Measurements from ENCODE around the gene REXO1. TPM values are rescaled to one million over a fixed set of nuclear protein-coding genes. Genes with fewer than 3 reads are reported as not detected.

The REXO1 gene
- total and polyA plus RNA-seq, 9 of the 15 experiments (the other 6 are each of a cell fraction or from before 2014, with no cell fraction given), result 0.04 to 63.3 (median 15.8) TPM

DNA sequence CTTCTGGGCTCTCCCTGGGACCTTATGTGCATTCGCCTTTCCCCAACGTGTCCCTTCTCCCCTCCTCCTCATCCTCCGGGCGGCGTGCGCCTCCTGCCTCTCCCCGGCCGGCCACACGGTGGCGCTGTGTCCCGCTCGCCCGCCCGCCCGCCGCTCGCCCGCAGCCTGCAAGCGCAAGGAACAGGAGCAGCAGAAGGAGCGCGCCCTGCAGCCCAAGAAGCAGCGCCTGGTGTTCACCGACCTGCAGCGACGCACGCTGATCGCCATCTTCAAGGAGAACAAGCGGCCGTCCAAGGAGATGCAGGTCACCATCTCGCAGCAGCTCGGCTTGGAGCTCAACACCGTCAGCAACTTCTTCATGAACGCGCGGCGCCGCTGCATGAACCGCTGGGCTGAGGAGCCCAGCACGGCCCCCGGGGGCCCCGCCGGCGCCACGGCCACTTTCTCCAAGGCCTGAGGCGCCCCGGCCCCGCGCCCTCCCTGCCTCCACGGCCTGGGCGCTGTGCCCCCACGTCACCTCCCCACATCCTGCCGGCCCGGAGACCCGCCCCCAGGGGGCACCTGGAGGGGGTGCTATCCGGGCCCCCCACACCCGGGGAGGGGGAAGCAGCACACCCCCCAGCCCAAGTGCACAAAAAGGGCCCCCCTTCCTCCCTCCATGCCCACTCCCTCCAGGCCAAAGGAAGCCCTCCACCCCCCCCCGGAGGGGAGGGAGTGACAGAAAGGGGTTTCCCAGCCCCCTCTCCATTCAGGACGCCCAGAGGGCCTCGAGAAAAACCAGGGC lies 73.1 kb downstream of the REXO1 start (continued):
- TF ChIP-seq CBFB (CRISPR knock-in tag; IDR thresholded peaks at IDR 0.05) (peak; percentile 70; the same call in 1 of the 2 replicates), ETS2 (tag; IDR thresholded peaks at IDR 0.05; ENCODE audit: borderline replicate concordance, poor library complexity, severe bottlenecking) (no peak), OTX1 (CRISPR knock-in tag; IDR thresholded peaks at IDR 0.05) (no peak), ZNF57 (CRISPR knock-in tag; IDR thresholded peaks at IDR 0.05) (no peak), CHD2 (IDR thresholded peaks at IDR 0.05; ENCODE audit: low read depth, low read length) (peak; percentile 15; the same call in 1 of the 2 replicates), RUNX1 (IDR thresholded peaks at IDR 0.05; ENCODE audit: low read depth) (no peak), CBX3 (IDR thresholded peaks at IDR 0.05; ENCODE audit: borderline replicate concordance in 1 of 2, low read length in 2 of 2) (0 out of 3 replicates have a peak, but pooled peaks of 1 of the 2 experiments have one; percentile 21), RBM17 (IDR thresholded peaks at IDR 0.05; ENCODE audit: borderline replicate concordance, low read depth, low read length) (no peak), MTA1 (IDR thresholded peaks at IDR 0.05; ENCODE audit: borderline replicate concordance) (no peak), ZBED1 (IDR thresholded peaks at IDR 0.05) (no peak), ZEB2 (IDR thresholded peaks at IDR 0.05) (peak; percentile 44; the same call in 1 of the 2 replicates)
- TF ChIP-seq, protein P1, sequence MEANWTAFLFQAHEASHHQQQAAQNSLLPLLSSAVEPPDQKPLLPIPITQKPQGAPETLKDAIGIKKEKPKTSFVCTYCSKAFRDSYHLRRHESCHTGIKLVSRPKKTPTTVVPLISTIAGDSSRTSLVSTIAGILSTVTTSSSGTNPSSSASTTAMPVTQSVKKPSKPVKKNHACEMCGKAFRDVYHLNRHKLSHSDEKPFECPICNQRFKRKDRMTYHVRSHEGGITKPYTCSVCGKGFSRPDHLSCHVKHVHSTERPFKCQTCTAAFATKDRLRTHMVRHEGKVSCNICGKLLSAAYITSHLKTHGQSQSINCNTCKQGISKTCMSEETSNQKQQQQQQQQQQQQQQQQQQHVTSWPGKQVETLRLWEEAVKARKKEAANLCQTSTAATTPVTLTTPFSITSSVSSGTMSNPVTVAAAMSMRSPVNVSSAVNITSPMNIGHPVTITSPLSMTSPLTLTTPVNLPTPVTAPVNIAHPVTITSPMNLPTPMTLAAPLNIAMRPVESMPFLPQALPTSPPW (CRISPR knock-in tag; IDR thresholded peaks at IDR 0.05), result peak; percentile 29; the same call in 1 of the 2 replicates
- TF ChIP-seq, protein P2, sequence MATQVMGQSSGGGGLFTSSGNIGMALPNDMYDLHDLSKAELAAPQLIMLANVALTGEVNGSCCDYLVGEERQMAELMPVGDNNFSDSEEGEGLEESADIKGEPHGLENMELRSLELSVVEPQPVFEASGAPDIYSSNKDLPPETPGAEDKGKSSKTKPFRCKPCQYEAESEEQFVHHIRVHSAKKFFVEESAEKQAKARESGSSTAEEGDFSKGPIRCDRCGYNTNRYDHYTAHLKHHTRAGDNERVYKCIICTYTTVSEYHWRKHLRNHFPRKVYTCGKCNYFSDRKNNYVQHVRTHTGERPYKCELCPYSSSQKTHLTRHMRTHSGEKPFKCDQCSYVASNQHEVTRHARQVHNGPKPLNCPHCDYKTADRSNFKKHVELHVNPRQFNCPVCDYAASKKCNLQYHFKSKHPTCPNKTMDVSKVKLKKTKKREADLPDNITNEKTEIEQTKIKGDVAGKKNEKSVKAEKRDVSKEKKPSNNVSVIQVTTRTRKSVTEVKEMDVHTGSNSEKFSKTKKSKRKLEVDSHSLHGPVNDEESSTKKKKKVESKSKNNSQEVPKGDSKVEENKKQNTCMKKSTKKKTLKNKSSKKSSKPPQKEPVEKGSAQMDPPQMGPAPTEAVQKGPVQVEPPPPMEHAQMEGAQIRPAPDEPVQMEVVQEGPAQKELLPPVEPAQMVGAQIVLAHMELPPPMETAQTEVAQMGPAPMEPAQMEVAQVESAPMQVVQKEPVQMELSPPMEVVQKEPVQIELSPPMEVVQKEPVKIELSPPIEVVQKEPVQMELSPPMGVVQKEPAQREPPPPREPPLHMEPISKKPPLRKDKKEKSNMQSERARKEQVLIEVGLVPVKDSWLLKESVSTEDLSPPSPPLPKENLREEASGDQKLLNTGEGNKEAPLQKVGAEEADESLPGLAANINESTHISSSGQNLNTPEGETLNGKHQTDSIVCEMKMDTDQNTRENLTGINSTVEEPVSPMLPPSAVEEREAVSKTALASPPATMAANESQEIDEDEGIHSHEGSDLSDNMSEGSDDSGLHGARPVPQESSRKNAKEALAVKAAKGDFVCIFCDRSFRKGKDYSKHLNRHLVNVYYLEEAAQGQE (IDR thresholded peaks at IDR 0.05; ENCODE audit: borderline replicate concordance), result peak; percentile 70
- TF ChIP-seq, protein P2 (CRISPR knock-in tag; IDR thresholded peaks at IDR 0.05; ENCODE audit: low read depth), result no peak
- TF ChIP-seq, protein P3, sequence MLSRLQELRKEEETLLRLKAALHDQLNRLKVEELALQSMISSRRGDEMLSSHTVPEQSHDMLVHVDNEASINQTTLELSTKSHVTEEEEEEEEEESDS (CRISPR knock-in tag; IDR thresholded peaks at IDR 0.05), result no peak

Data from K562 (cell line).